GM12864 (cell line): ENCODE results near the gene UAP1L1.

Experiments used
- DNase-seq: peaks from one replicate; pipeline ENCODE4 v3.0.0-alpha.2; 2011; ENCODE audit warnings: low read depth
- H3K4me3 ChIP-seq: 2 replicates; pipeline ENCODE4 v1.5.1; 2011; ENCODE audit warnings: mild to moderate bottlenecking, low read depth, low read length, control low read depth
- CTCF ChIP-seq: IDR thresholded peaks from 2 replicates; pipeline ENCODE4 v1.5.1; 2011; ENCODE audit warnings: low read depth, mild to moderate bottlenecking, moderate library complexity, low read length, control low read depth, inconsistent platforms; ENCODE audit errors: missing control alignments

UAP1L1 gene

GRCh38 chr9:137105814-137106661, 28.7 kb downstream of the UAP1L1 start:
- no peak for TF ChIP-seq CTCF
- H3K4me3 ChIP-seq = no peak overlapping the region
- no peak for DNase-seq

GRCh38 chr9:137106662-137107250, 29.4 kb downstream of the UAP1L1 start:
- TF ChIP-seq CTCF = no peak
- H3K4me3 ChIP-seq = no peak overlapping the region
- DNase-seq = no peak

- H3K4me3 ChIP-seq = no peak overlapping the region
- DNase-seq = no peak
- no peak for TF ChIP-seq CTCF
These were observed 30.1 kb downstream of the UAP1L1 start for GRCh38 chr9:137107312-137107921.

GRCh38 chr9:137107982-137108381, 30.7 kb downstream of the UAP1L1 start:
- H3K4me3 ChIP-seq = no peak overlapping the region
- TF ChIP-seq CTCF = no peak
- no peak for DNase-seq

- DNase-seq = no peak
- TF ChIP-seq CTCF = no peak
- no peak overlapping the region for H3K4me3 ChIP-seq
These were observed 31.4 kb downstream of the UAP1L1 start for GRCh38 chr9:137108608-137109249.

- DNase-seq = no peak
- TF ChIP-seq CTCF = no peak
- H3K4me3 ChIP-seq = no peak overlapping the region
These were observed 32.2 kb downstream of the UAP1L1 start for GRCh38 chr9:137109250-137110146.
